ENCODE measurements around the gene ADAM8.
"Not testable (repeated sequence)": the region's sequence is repeated elsewhere in the genome, so short reads cannot be mapped to it uniquely, and the experiment has no call there.

The ADAM8 gene

DNA sequence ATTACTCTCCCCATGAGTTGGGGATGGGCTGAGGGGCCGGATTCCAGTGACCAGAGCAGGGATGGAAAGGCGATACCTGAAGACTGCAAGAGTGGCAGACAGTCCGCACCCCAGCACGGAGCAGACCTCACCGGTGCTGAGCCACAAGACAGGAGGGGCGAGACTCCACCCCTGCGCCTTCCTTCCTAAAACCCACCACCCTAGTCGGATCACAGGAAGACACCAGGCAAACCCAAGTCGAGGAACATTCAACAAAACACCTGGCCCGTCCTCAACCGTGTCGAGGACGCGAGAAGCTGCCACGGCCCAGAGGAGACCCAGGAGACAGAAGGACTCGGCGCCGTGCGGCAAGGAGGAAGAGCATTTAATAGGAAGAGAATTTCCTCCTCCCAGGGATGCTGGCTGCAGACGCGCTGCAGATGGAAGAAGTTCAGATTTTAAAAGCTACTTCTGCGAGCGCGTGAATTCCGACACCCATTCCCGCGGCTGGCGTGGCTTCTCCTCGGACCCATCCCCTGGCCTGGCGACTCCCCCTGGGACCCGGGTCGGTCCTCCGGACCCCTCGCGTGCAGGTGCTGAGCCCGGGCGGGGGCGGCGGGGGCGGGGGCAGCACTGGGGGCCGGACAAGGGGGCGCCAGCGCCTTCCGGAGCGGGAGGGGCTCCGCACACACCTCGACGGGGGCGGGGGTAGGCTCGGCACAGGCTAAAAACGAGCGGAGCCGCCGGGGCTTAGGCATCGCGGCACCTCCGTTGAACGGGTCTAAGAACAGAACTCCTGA lies 47.2 kb downstream of the ADAM8 start:
- no peak for DNase-seq

DNA sequence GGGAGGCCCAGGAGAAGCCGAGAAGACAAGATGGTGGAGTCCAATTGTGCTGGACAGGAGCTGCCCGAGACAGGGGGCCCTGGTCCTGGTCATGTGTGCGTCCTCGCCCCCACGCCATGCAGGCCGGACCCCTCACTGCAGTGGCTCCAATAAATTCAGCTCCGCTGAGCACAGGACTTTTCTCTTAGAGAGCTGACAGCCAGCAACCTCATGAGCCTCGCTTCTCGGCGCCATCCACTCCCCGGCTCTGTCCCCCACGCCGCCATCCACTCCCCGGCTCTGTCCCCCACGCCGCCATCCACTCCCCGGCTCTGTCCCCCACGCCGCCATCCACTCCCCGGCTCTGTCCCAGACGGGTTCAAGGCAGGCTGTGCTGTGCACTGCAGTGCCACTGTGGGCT lies 49.4 kb downstream of the ADAM8 start:
- DNase-seq, result no peak

DNA sequence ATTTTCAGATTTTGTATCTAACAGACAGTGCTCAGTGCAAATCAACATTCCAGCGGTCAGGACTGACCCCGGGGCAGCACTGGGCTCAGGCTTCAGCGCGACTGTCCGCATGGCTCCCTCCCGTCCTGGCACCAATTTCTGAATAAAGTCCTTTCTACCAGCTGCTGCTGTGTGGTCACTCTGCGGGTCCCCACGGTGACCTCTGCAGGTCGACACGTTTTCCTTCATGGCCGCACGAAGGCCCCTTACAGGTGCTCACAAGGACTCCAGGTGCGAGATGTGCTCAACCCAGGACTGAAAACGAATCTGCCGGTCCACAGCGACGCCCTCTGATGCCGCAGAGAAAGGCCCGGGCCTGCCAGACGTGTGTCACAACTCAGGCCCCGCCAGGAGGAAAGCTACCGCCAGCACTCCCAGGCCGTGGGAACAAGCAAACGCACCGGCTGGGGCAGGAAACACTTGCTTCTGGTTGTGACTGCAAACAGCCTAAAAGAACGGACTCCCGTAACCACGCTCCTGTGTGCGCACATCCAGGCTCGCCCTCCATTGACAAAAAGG lies 50.3 kb downstream of the ADAM8 start:
- peak in 1 of 5 experiments; percentile 53 for DNase-seq

DNA sequence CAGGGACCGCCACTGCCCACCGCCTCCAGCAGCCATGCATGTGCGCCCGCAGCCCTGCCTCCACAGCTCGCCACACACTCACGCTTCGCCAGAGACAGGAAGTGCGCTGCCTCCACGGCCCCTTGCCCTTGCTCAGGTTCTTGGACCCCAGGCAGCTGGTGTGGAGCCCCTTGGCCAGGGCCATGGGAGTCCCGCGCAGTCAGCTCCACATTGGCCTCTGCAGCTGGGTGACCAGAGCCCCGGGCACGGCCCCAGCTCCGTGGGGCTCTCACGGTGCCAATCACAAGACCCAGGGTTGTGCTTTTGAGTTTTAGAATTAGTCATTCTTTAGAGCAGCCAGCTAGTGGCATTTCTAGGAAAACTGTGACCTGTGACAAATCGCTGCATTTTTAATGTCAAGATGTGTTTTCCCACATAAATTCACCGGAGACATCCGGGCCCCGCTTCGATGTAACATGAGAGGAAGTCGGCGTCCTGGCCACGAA lies 50.9 kb downstream of the ADAM8 start:
- DNase-seq, result peak in 1 of 5 experiments; percentile 53

DNA sequence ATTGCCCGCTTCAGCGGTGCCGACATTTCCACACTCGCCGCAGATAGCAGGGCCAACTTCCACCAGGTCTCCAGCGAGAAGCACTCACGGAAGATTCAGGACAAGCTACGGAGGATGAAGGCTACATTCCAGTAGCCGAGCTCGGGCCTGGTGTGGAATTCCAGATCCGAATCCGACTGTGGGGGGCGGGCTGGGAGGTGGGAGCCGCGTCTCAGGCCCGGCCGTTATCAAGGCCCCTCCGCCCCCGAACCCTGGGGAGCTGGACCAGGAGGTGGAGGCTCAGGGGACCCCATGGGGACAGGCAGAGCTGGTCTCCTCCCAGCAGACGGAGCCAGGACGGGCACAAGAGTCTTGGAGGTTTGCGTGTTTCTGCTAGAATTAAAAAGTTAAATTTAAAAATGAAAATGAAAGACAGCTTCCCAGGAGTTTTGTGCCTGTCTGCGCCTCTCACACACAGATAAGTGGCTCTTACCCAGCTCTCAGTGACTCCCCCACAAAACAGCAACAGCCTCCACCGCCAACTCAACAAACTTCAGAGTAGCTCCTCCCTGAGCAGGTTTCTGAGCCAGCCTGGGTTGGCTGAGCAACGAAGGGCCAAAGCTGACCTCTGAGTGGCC lies 51.8 kb downstream of the ADAM8 start:
- DNase-seq, result no peak

DNA sequence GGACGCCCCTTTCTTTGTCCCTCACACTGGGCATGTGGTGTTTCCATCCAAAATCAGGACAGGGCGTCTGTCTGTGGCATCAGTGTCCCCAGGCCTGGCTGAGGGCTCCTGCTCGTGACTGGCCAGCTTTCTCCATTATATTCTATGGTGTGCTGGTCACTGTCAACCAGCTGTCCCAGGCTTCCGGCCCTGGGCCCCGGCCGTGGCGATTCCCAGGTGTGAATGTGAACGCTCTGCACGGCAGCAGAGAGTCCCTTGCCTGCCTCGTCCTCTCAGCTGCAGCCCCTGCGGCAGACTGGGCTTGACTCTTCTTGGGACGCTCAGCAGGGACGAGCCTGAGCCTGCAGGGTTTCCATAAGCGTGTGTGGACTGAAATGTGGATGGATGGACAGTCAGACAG lies 52.6 kb downstream of the ADAM8 start:
- no peak for DNase-seq

DNA sequence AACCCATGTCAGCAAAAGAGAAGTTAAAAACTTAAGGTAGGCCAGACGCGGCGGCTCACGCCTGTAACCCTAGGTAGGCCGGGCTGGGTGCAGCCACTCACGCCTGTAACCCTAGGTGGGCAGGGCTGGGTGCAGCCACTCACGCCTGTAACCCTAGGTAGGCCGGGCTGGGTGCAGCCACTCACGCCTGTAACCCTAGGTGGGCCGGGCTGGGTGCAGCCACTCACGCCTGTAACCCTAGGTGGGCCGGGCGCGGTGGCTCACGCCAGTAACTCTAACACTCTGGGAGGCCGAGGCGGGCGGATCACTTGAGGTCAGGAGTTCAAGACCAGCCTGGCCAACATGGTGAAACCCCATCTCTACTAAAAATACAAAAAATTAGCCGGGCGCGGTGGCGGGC lies 54.9 kb downstream of the ADAM8 start:
- DNase-seq, result not testable (repeated sequence)

DNA sequence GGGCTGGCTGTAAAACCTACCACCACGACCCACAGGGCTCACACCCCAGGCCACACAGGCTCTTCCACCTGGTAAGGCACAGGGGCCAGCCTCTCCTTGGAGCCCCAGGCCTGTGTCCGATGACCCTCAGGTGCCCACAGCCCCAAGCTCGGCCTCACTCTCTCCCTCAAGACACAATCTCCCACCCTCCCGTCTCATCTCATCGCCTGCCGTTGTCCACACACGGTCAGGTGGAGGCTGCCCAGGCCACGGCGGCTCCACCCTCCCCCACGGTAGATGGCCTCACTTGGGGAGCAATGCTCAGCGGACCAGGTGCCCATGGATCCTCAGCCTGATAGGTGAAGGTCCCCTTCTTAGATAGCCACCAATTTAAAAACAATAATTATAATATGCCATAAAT lies 55.3 kb downstream of the ADAM8 start:
- no peak for DNase-seq

DNA sequence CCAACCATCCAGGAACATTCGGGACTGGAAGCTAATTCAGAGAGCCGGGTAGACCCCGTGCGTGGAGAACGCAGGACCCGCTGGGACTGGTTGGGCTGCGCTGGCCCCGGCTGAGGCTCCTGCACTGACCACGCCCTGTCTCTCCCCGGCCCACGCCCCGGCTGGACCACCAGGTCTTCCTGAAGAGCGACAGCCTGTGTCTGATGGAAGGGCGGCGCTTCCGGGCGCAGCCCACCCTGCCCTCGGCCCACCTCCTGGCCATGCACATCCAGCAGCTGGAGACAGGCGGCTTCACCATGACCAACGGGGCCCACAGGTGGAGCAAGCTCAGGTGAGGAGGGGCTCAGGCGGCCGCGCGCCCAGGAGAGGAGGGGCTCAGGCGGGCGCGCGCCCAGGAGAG lies 56.9 kb downstream of the ADAM8 start:
- DNase-seq, result no peak

DNA sequence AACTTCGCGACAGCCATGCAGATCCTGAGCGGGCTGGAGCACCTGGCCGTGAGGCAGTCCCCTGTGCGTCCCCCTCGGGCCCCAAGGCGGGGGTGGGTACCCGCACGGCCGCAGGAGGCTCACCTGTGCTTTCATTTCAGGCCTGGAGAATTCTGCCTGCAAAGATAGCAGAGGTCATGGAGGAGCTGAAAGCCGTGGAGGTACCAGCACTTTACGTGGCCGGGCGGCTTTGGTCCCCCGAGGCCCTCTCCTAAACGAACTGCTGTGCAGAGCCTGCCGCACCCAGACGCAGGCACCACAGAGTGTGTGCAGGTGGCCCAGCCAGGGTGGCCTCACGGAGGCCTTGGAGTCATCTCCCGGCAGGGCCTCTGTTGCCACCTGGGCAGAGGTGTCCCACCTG lies 57.8 kb downstream of the ADAM8 start:
- no peak for DNase-seq

DNA sequence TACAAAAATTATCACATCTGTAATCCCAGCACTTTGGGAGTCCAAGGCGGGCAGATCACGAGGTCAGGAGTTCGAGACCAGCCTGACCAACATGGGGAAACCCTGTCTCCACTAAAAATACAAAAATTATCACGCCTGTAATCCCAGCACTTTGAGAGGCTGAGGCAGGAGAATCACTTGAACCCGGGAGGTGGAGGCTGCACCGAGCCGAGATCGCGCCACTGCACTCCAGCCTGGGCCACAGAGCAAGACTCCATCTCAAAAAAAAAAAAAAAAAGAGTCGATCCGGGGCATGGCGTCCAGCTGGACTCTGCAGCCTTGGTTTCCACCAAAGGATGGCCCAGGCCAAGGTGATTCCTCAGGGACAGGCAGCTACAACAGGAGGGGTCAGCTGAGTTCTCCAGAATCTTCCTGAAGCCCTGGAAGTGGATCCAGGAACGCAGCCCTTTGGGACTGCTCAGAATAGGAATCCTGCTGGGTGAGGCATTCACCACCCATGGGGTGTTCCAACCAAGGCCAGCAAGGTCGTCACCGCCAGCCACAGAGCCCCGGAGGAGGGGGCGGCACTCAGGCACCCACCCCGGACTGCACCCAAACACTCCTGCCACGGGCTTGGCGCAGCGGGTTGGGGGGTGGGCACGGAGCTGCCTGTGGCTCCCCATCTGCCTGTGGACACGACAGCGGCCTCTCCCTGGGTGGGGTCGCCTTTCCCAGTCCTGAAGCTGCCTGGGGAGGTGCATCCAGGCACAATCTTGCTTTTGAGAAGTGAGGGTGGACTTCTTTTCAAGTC lies 58.7 kb downstream of the ADAM8 start:
- DNase-seq, result no peak

DNA sequence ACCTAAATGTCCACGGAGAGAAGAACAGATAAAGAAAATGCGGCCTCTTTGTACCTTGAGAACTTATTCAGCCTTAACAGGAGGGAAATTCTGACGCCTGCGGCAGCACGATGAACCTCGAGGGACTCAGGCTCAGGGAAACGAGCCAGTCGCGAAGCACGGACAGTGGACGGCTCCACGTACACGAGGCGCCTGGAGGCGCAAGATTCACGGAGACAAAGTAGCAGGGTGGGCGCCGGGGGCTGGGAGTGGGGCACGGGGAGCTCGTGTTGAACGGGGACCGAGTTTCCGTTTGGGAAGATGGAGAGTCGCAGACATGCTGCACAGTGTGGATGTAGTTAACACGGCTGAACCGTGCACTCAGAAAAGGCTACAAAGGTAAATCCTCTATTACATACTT lies 59.9 kb downstream of the ADAM8 start:
- no peak for DNase-seq

DNA sequence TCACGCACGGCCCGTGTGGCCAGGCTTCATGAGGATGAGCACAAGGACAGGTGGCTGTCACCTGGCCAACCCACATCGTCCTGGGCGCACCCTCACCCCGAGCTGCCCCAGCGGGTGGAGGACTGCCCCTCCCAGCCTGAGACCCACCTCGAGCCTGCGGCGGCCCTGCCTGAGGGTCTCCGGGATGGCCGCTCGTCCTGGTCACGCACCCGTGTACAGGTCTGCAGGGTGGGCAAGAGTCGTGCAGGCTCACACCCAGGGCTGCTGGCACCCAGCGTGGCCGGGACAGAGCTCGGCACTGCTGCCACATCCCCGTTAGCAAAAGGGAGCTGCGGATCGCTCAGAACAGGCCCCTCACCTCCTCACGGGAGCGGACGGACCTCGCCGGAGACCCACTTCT lies 61.1 kb downstream of the ADAM8 start:
- DNase-seq, result no peak

DNA sequence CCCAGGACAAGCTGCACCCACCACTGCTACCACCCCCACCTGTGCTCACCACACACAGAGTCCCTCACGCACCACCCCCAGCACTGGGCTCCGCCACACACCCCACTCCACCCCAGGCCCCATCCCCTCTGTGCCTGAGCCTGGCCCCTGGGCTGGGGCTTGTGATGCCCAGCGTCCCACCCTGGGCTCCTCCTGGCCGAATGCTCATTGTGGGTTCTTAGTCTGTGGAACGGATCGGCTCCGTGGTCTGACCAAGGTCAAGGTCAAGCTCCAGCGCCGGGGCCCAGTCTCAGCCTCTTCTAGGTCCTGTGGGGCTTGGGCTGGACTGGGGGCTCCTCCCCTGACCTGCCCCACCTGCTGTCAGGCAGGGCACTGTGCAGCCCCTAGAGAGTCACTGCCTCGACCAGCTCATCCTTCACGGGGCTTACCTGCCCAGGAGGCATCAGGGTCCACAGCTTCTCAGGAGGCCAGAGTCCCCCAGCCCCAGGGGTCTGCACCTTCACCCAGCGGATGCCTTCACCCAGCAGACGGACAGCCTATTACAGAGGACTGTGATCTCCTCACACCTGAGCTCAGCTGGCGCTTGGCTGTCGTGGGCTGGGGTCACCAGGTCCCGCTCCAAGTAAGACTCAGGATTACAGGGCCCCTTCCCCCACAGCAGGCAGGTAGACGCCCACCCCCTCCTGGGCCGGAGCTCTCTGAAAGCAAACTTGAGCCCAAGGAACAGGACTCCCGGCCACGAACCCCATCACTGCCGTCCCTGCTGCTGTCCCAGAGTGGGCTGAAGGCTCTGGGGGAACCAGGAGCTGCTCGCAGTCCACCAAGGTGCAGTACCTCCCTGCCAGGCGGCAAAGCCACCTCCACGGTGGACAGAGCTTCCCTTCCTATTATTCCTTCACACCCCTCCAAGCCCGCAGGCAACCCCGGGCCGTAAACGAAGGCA lies 61.9 kb downstream of the ADAM8 start:
- DNase-seq, result no peak

DNA sequence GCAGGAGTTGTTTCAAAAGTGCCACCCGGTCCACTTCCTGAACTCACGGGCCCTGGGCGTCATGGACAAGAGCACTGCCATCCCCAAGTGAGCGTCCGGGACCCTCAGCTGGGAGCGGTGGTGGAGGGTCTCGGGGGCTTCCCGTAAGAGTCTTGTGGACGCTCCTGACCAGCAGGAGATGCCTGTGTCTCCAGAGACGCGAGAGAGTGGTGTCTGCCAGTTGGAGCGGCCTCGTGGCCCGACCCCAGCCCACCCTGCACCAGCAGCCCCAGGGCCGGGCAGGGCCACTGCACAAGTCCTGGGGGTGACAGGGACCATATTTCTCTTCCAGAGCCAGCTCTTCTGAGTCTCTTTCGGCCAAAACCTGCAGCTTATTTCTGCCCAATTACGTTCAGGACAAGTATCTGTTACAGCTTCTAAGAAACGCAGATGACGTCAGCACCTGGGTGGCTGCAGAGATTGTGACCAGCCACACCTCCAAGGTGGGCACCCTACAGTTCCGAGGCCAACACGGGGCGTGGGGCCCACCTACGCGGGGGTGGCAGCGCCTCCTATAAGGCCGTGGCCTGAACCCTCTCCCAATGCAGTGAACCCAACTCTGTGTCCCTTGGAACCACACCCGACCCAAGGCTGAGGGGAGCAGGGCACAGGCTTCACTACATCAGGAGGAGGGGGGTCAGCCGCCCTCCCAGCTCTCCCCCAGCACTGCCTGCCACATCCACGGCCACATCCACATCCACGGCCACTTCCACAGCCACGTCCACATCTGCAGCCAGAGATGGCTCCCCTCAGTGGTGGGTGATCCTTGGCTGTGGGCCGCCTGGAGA lies 62.8 kb downstream of the ADAM8 start:
- DNase-seq, result no peak

DNA sequence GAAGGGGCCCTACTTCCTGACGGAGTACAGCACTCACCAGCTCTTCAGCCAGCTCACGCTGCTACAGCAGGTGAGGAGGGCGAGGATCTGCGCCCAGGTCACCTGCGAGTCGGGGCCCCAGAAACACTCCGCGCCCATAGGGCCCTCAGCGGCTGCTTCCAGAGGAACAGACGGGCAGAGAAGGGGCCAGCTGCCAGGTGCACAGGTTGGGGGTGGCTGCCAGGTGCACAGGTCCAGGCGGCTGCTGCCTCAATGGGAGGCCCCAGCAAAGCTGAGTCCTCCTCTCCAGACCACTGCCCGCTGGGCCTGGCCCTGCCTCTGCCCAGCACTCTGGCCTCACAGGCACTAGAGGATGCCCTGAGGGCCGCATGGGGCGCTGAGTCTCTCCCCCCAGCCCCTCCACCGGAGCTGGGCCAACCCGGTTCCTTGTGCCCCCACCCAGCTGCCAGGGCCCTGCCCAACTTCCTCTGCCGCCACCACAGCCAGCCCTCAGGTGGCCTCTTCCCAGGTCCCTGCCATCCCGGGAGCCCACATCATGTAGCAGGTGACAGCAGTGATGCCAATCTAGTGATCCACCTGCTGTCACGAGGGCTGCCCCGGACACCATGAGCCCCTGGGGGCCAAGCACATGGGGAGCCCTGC lies 63.7 kb downstream of the ADAM8 start:
- DNase-seq, result no peak
